GM12878 (cell line): Measurements from ENCODE around the gene ETS1. TPM values are rescaled to one million over a fixed set of nuclear protein-coding genes. Genes with fewer than 3 reads are reported as not detected.

Experiments used
- CBX5 ChIP-seq: sonication (generic); IDR thresholded peaks from 2 replicates; pipeline ENCODE4 v1.6.1; 2016; ENCODE audit warnings: low read depth, moderate library complexity, mild to moderate bottlenecking, inconsistent platforms
- CTCF ChIP-seq, 3 experiments: IDR thresholded peaks in 2 of 3; conservative IDR thresholded peaks in 1 of 3; 2 replicates each; pipeline ENCODE4 v1.5.1; 2011; ENCODE audit warnings: low read depth in 3 of 3, low read length in 3 of 3, mild to moderate bottlenecking in 3 of 3, control low read depth in 2 of 3, moderate library complexity in 2 of 3, inconsistent platforms in 1 of 3, mixed read lengths in 1 of 3; ENCODE audit not compliant: control insufficient read depth in 2 of 3, insufficient read depth in 1 of 3; ENCODE audit errors: extremely low read depth in 1 of 3
- NFYA ChIP-seq: IDR thresholded peaks from 2 replicates; pipeline ENCODE4 v1.6.1; 2011; ENCODE audit warnings: low read depth, mild to moderate bottlenecking, low read length, improper control_type of control experiment, borderline replicate concordance
- RAD21 ChIP-seq: IDR thresholded peaks from 2 replicates; pipeline ENCODE4 v1.6.1; 2011; ENCODE audit warnings: mild to moderate bottlenecking, low read depth, low read length, moderate library complexity; ENCODE audit not compliant: insufficient read depth
- RBBP5 ChIP-seq: fragments of 200-600 bp; sonication (generic); conservative IDR thresholded peaks from 2 replicates; pipeline ENCODE4 v1.6.1; 2016
- SIN3A ChIP-seq: IDR thresholded peaks from 2 replicates; pipeline ENCODE4 v1.6.1; 2012; ENCODE audit warnings: low read depth, low read length, improper control_type of control experiment
- TAF1 ChIP-seq: IDR thresholded peaks from 2 replicates; pipeline ENCODE4 v1.6.1; 2011; ENCODE audit warnings: mild to moderate bottlenecking, low read depth, low read length, borderline replicate concordance
- polyA plus RNA-seq, 11 experiments: library from polyadenylated mRNA; depleted of rRNA in 4 of 11; unstranded in 6 of 11; stranded (reverse) in 5 of 11; fragments of >200 nt; fragmentation: Nextera tagmentation in 4 of 11; fragmentation: Illumina TruSeq in 1 of 11; extraction: Ambion mirVana in 4 of 11; extraction: Trizol in 1 of 11; gene quantifications; 1 replicate in 1 of 11; 2 replicates in 10 of 11; pipeline versions ENCODE4 v1.2.1 to v1.2.3, GENCODE V29; 2011 to 2016; ENCODE audit warnings: inconsistent platforms in 2 of 11, missing spikeins in 2 of 11, low read depth in 1 of 11
- total RNA-seq, 4 experiments: library from RNA; depleted of rRNA in 3 of 4; stranded (reverse); fragments of >200 nt in 3 of 4; fragmentation: Illumina TruSeq in 1 of 4; extraction: Trizol in 1 of 4; gene quantifications; 2 replicates each; pipeline versions ENCODE4 v1.2.1 to v1.2.3, GENCODE V29; 2013 to 2021
- TF ChIP-seq, protein P1 (sequence below): IDR thresholded peaks from 2 replicates; pipeline ENCODE4 v1.6.1; 2012; ENCODE audit warnings: improper control_type of control experiment, low read depth, low read length; ENCODE audit not compliant: insufficient replicate concordance

The ETS1 gene
- total and polyA plus RNA-seq, 10 of the 15 experiments (the other 5 are each of a cell fraction or from before 2014, with no cell fraction given), result 12.5 to 112 (median 55.5) TPM

DNA sequence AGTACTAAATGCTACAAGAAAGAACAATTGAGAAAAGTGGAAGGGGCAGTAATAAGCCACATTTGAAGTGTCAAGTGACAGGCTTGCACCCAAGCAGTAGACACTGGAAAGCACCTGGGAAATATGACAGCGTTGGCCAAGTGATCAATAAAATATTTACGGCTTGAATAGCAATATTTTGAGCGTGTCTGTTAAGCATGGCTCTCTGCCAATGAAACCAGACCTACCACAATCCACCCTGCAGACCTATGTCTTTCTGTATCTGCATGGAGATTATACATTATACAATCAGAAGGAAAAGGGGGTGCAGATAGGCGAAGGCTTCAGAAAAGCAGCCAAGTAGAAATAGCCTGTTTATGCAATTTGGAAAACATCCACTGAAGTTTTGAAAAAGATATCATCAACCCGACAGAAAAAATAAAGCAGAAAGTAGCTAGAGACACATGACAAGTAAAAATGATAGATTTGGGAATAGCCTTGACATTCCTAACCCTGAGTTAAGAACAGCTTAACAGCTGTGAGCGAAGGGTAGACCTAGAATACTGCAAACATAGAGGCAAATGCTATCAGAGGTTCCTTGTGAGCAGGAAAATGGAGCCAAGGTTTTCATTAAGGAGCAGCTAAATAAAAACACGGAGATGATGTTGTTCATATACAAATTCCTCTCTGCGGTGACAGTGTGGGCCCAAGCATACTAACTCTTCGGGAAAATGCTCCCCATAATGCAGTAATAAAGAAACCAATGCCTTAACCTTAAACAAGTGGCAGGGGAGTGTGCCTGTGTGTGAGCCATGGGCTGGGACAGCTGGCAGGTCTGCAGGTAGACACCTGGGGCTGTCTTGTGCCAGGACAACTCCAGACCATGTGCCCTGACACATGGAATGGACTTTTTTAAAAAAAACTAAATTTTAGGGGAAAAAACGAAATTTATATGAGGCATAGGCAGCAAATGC lies 71.3 kb downstream of the ETS1 start (continued):
- TF ChIP-seq, protein P1, sequence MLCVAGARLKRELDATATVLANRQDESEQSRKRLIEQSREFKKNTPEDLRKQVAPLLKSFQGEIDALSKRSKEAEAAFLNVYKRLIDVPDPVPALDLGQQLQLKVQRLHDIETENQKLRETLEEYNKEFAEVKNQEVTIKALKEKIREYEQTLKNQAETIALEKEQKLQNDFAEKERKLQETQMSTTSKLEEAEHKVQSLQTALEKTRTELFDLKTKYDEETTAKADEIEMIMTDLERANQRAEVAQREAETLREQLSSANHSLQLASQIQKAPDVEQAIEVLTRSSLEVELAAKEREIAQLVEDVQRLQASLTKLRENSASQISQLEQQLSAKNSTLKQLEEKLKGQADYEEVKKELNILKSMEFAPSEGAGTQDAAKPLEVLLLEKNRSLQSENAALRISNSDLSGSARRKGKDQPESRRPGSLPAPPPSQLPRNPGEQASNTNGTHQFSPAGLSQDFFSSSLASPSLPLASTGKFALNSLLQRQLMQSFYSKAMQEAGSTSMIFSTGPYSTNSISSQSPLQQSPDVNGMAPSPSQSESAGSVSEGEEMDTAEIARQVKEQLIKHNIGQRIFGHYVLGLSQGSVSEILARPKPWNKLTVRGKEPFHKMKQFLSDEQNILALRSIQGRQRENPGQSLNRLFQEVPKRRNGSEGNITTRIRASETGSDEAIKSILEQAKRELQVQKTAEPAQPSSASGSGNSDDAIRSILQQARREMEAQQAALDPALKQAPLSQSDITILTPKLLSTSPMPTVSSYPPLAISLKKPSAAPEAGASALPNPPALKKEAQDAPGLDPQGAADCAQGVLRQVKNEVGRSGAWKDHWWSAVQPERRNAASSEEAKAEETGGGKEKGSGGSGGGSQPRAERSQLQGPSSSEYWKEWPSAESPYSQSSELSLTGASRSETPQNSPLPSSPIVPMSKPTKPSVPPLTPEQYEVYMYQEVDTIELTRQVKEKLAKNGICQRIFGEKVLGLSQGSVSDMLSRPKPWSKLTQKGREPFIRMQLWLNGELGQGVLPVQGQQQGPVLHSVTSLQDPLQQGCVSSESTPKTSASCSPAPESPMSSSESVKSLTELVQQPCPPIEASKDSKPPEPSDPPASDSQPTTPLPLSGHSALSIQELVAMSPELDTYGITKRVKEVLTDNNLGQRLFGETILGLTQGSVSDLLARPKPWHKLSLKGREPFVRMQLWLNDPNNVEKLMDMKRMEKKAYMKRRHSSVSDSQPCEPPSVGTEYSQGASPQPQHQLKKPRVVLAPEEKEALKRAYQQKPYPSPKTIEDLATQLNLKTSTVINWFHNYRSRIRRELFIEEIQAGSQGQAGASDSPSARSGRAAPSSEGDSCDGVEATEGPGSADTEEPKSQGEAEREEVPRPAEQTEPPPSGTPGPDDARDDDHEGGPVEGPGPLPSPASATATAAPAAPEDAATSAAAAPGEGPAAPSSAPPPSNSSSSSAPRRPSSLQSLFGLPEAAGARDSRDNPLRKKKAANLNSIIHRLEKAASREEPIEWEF, result peak; percentile 58
- TF ChIP-seq CBX5 (no peak), NFYA (no peak), RBBP5 (no peak), RAD21 (no peak), SIN3A (no peak), CTCF (IDR thresholded peaks at IDR 0.05 in 2 of 3, conservative IDR thresholded peaks at IDR 0.05 in 1 of 3; ENCODE audit: control insufficient read depth in 2 of 3, extremely low read depth in 1 of 3, insufficient read depth in 1 of 3, low read depth in 3 of 3, low read length in 3 of 3) (no peak), TAF1 (no peak)
